ENCODE data around the gene APOD.

The APOD gene

GRCh38 chr3:195587406-195587805 is 3.7 kb upstream of the APOD start:
- no peak for DNase-seq (ENCODE audit: low read depth)

GRCh38 chr3:195584543-195584870 is 767 bp upstream of the APOD start:
- DNase-seq (ENCODE audit: low read depth), result no peak

- DNase-seq (ENCODE audit: low read depth), result no peak
Measured at GRCh38 chr3:195582947-195583346, 793 bp downstream of the APOD start.

- DNase-seq (ENCODE audit: low read depth), result peak; percentile 59
Measured at GRCh38 chr3:195580744-195581443, 2.8 kb downstream of the APOD start.

- no peak for DNase-seq (ENCODE audit: low read depth)
Measured at GRCh38 chr3:195579281-195579680, 4.5 kb downstream of the APOD start.

GRCh38 chr3:195578565-195578964 is 5.2 kb downstream of the APOD start:
- DNase-seq (ENCODE audit: low read depth), result no peak

GRCh38 chr3:195577645-195578177 is 6.0 kb downstream of the APOD start:
- DNase-seq (ENCODE audit: low read depth), result no peak

GRCh38 chr3:195574497-195575304 is 9.0 kb downstream of the APOD start:
- no peak for DNase-seq (ENCODE audit: low read depth)

- DNase-seq (ENCODE audit: low read depth), result no peak
Measured at GRCh38 chr3:195573611-195574496, 9.9 kb downstream of the APOD start.

GRCh38 chr3:195571361-195571760 is 12.4 kb downstream of the APOD start:
- DNase-seq (ENCODE audit: low read depth), result no peak

- no peak for DNase-seq (ENCODE audit: low read depth)
Measured at GRCh38 chr3:195570912-195571311, 12.8 kb downstream of the APOD start.

- no peak for DNase-seq (ENCODE audit: low read depth)
Measured at GRCh38 chr3:195570344-195570743, 13.4 kb downstream of the APOD start.

- no peak for DNase-seq (ENCODE audit: low read depth)
Measured at GRCh38 chr3:195568630-195569029, 15.1 kb downstream of the APOD start.

- DNase-seq (ENCODE audit: low read depth), result no peak
Measured at GRCh38 chr3:195566797-195567196, 16.9 kb downstream of the APOD start.

GRCh38 chr3:195565716-195566115 is 18.0 kb downstream of the APOD start:
- no peak for DNase-seq (ENCODE audit: low read depth)

- DNase-seq (ENCODE audit: low read depth), result no peak
Measured at GRCh38 chr3:195563317-195563716, 20.4 kb downstream of the APOD start.

- DNase-seq (ENCODE audit: low read depth), result no peak
Measured at GRCh38 chr3:195559723-195560409, 23.9 kb downstream of the APOD start.

GRCh38 chr3:195558602-195559001 is 25.1 kb downstream of the APOD start:
- DNase-seq (ENCODE audit: low read depth), result no peak

- DNase-seq (ENCODE audit: low read depth), result no peak
Measured at GRCh38 chr3:195557322-195557721, 26.4 kb downstream of the APOD start.

- no peak for DNase-seq (ENCODE audit: low read depth)
Measured at GRCh38 chr3:195556390-195556789, 27.4 kb downstream of the APOD start.

GRCh38 chr3:195555110-195555509 is 28.6 kb downstream of the APOD start:
- DNase-seq (ENCODE audit: low read depth), result no peak

- DNase-seq (ENCODE audit: low read depth), result no peak
Measured at GRCh38 chr3:195554458-195554857, 29.3 kb downstream of the APOD start.
